Stimulated activated CD4-positive, alpha-beta T cell treated with anti-CD3 and anti-CD28 coated beads, Interleukin-2, amount 100 ng/mL, for 48 hours (primary cell): ENCODE results near the gene SIRT3.
A peak's percentile ranks its signal among the peaks of the same experiment; 100 is the strongest.
"Not testable (repeated sequence)": the region's sequence is repeated elsewhere in the genome, so short reads cannot be mapped to it uniquely, and the experiment has no call there.

ENCODE experiments used
- DNase-seq, 2 donors: peaks; one replicate each; pipeline ENCODE4 v3.0.0-alpha.2; 2020

The SIRT3 gene

GRCh38 chr11:238346-238745 is 2.2 kb upstream of the SIRT3 start:
- DNase-seq, result not testable (repeated sequence)

- DNase-seq, result peak; percentile 88 to 89
These were observed 929 bp upstream of the SIRT3 start, which contains the start of gene PSMD13 for GRCh38 chr11:236774-237767. PSMD13 (plus strand) TSS chr11:236976; CDS start chr11:237050, 74 bp downstream.

- peak in 1 of 2 donors; percentile 59 for DNase-seq
These were observed 539 bp downstream of the SIRT3 start for GRCh38 chr11:235609-235996.

GRCh38 chr11:235180-235579 is 962 bp downstream of the SIRT3 start:
- DNase-seq, result no peak

GRCh38 chr11:232783-233565 is 3.2 kb downstream of the SIRT3 start:
- no peak for DNase-seq

- DNase-seq, result no peak
These were observed 5.7 kb downstream of the SIRT3 start for GRCh38 chr11:230431-230830.

- no peak for DNase-seq
These were observed 8.2 kb downstream of the SIRT3 start for GRCh38 chr11:227824-228379.

- no peak for DNase-seq
These were observed 10.2 kb downstream of the SIRT3 start for GRCh38 chr11:225734-226453.

- DNase-seq, result no peak
These were observed 11.7 kb downstream of the SIRT3 start for GRCh38 chr11:224424-224823.

- no peak for DNase-seq
These were observed 12.3 kb downstream of the SIRT3 start for GRCh38 chr11:223884-224283.

GRCh38 chr11:223026-223789 is 12.9 kb downstream of the SIRT3 start:
- DNase-seq, result no peak

GRCh38 chr11:221998-222789 is 13.9 kb downstream of the SIRT3 start:
- no peak for DNase-seq

GRCh38 chr11:221539-221938 is 14.6 kb downstream of the SIRT3 start:
- no peak for DNase-seq

GRCh38 chr11:220641-221215 is 15.4 kb downstream of the SIRT3 start:
- not testable (repeated sequence) for DNase-seq

- no peak for DNase-seq
These were observed 17.1 kb downstream of the SIRT3 start for GRCh38 chr11:218815-219593.

- no peak for DNase-seq
These were observed 18.4 kb downstream of the SIRT3 start for GRCh38 chr11:217704-218103.

GRCh38 chr11:216081-216974 is 19.8 kb downstream of the SIRT3 start:
- no peak for DNase-seq

- no peak for DNase-seq
These were observed 20.5 kb downstream of the SIRT3 start for GRCh38 chr11:215581-216037.

GRCh38 chr11:214083-214482 is 22.1 kb downstream of the SIRT3 start:
- DNase-seq, result no peak
